Measurements from ENCODE around the gene EHD4. TPM values are rescaled to one million over a fixed set of nuclear protein-coding genes. Genes with fewer than 3 reads are reported as not detected.

The EHD4 gene
- total and polyA plus RNA-seq, 9 of the 15 experiments (the other 6 are each of a cell fraction or from before 2014, with no cell fraction given) = 0.89 to 10.3 (median 6.4) TPM

DNA sequence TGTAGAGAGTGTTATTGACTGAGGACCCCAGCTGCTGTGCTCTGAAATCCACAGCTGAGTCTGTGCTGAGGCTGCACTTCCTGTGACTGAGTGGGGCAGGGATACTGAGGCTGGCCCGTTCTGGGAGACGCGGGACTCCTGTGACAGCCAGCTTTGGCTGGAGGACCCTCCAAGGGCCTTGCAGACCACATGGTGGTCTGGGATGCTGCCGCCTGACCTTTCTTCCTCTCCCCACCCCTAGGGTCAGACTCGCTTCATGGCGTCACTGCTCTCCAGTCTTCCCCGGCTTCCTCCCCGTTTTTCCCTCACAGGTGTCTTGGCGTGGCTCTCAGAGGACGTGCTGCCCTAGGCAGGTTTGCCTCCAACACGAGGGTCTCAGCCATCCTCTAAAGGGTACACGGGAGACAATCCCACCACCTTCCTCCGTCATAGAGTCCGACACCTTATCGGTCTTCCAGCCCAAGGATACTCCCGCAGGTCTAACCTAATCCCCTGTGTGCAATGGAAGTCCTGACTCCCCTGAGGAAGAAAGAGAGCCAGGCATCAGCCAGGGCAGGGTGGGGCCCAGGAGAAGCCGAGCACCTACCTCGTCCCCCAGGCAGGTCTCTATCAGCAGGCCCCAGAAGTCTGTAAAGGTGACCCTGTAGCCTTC lies 19.9 kb upstream of the EHD4 start:
- no peak overlapping the region for H3K9ac ChIP-seq (ENCODE audit: insufficient read depth in 1 of 2, low read depth in 2 of 2, low read length in 2 of 2)
- H3K9me1 ChIP-seq (ENCODE audit: control insufficient read depth, insufficient read depth, low read length) = no peaks in the 10 kb centered on the region
- no peak overlapping the region for H3K4me3 ChIP-seq
- no peak for TF ChIP-seq CHD2 (IDR thresholded peaks at IDR 0.05; ENCODE audit: low read depth, low read length)
- H3K27ac ChIP-seq (ENCODE audit: extremely low read depth, low read depth, low read length) = no peak overlapping the region
- no peak overlapping the region for H2AFZ ChIP-seq (ENCODE audit: low read depth, low read length)
- ChIA-PET CTCF (ENCODE audit: low intra/inter-chr PET ratio) (interaction anchor here (1.4 kb wide), 1 partner anchor 89 kb away, joined by 3 read pairs; no protein-coding TSS in a partner anchor), POLR2A (interaction anchor here (0.8 to 1.5 kb wide), 2 partner anchors 13 to 14 kb away, joined by 6 to 7 read pairs; no protein-coding TSS in a partner anchor)
- in situ Hi-C loops (cut with MboI) = loop anchor here (5.0 kb wide), 1 partner anchor 65 kb away; no protein-coding TSS in a partner anchor
- no peaks in the 10 kb centered on the region for H3K36me3 ChIP-seq (ENCODE audit: control insufficient read depth, insufficient read depth, low read length)
- H3K4me1 ChIP-seq (replicated peaks in 1 of 2; ENCODE audit: control insufficient read depth in 2 of 2, insufficient read depth in 2 of 2, low read length in 2 of 2) = peaks cover 0 to 5% of the 10 kb centered on the region in 2 experiments; a peak in 1 of 5 replicates
- DNase-seq (ENCODE audit: extremely low read depth in 1 of 4, low spot score in 3 of 4) = no peak
- ATAC-seq = no peak
- H3K27me3 ChIP-seq (ENCODE audit: control insufficient read depth in 2 of 2, insufficient read depth in 2 of 2, low read length in 2 of 2) = peaks cover 39 to 73% of the 10 kb centered on the region in 2 experiments; a peak in 4 of 5 replicates
- H3K79me2 ChIP-seq (ENCODE audit: control insufficient read depth, insufficient read depth, low read length) = no peaks in the 10 kb centered on the region
- no TSS peak for BruUV-seq (replicated peaks)
- FAIRE-seq = no peak
- 3% methylated on average over 14 of the region's 18 CpGs for WGBS (ENCODE audit: insufficient coverage, low coverage, missing lambda C conversion rate)
- intact Hi-C loops (cut with micrococcal nuclease) = no loop called here
- H4K20me1 ChIP-seq (replicated peaks; ENCODE audit: control insufficient read depth, insufficient read depth, low read length) = peaks cover 11% of the 10 kb centered on the region; the same call in 1 of the 2 replicates
- H3K4me2 ChIP-seq (ENCODE audit: insufficient read depth, low read length) = no peak overlapping the region
- H3K9me3 ChIP-seq (replicated peaks; ENCODE audit: control insufficient read depth, insufficient read depth, low read depth, low read length) = no peaks in the 10 kb centered on the region

DNA sequence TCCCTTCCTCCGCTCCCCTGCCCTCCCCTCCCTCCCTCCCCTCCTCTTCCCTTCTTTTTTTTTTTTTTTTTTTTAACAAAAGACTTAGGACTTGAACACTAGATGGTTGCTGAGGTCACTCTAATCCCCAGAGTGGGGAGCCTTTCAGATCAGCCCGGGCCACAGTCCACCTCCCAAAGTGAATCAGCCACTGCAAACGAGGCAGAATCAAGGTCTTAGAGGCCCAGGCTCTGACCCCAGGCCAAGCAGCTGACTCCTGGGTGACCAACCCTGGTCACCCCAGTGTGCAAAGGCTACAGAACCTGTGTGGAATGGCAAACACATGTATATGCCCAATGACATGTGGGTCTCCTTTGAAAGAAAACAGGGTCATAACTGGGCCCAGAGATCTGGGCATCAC lies 18.3 kb upstream of the EHD4 start:
- Histone ChIP-seq H2AFZ (ENCODE audit: low read depth, low read length) (no peak overlapping the region), H3K9me3 (replicated peaks; ENCODE audit: control insufficient read depth, insufficient read depth, low read depth, low read length) (no peaks in the 10 kb centered on the region), H3K27me3 (ENCODE audit: control insufficient read depth in 2 of 2, insufficient read depth in 2 of 2, low read length in 2 of 2) (peaks cover 46 to 74% of the 10 kb centered on the region in 2 experiments; a peak in 4 of 5 replicates), H3K4me3 (no peak overlapping the region), H3K27ac (ENCODE audit: extremely low read depth, low read depth, low read length) (no peak overlapping the region), H3K9ac (ENCODE audit: insufficient read depth in 1 of 2, low read depth in 2 of 2, low read length in 2 of 2) (no peak overlapping the region), H3K4me2 (ENCODE audit: insufficient read depth, low read length) (no peak overlapping the region), H3K79me2 (ENCODE audit: control insufficient read depth, insufficient read depth, low read length) (no peaks in the 10 kb centered on the region), H3K4me1 (replicated peaks in 1 of 2; ENCODE audit: control insufficient read depth in 2 of 2, insufficient read depth in 2 of 2, low read length in 2 of 2) (peaks cover 0 to 5% of the 10 kb centered on the region in 2 experiments; a peak in 1 of 5 replicates), H4K20me1 (replicated peaks; ENCODE audit: control insufficient read depth, insufficient read depth, low read length) (peaks cover 11% of the 10 kb centered on the region; the same call in 1 of the 2 replicates), H3K9me1 (ENCODE audit: control insufficient read depth, insufficient read depth, low read length) (no peaks in the 10 kb centered on the region), H3K36me3 (ENCODE audit: control insufficient read depth, insufficient read depth, low read length) (no peaks in the 10 kb centered on the region)
- no TSS peak for BruUV-seq (replicated peaks)
- in situ Hi-C loops (cut with MboI) (loop anchor here (5.0 kb wide), 1 partner anchor 67 kb away; no protein-coding TSS in a partner anchor), intact Hi-C loops (cut with micrococcal nuclease) (no loop called here)
- ATAC-seq (no peak), DNase-seq (ENCODE audit: extremely low read depth in 1 of 4, low spot score in 3 of 4) (no peak), FAIRE-seq (no peak)
- CTCF ChIA-PET (ENCODE audit: low intra/inter-chr PET ratio) = interaction anchor here (1.7 to 3.8 kb wide), 2 partner anchors 68 to 94 kb away, joined by 7 to 71 read pairs; no protein-coding TSS in a partner anchor
- 4% methylated on average over 2 of the region's 3 CpGs for WGBS (ENCODE audit: insufficient coverage, low coverage, missing lambda C conversion rate)
- POLR2A ChIA-PET = no interaction called here
- TF ChIP-seq, protein P1, sequence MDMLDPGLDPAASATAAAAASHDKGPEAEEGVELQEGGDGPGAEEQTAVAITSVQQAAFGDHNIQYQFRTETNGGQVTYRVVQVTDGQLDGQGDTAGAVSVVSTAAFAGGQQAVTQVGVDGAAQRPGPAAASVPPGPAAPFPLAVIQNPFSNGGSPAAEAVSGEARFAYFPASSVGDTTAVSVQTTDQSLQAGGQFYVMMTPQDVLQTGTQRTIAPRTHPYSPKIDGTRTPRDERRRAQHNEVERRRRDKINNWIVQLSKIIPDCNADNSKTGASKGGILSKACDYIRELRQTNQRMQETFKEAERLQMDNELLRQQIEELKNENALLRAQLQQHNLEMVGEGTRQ (CRISPR knock-in tag; IDR thresholded peaks at IDR 0.05) = no peak
- TF ChIP-seq, protein P2, sequence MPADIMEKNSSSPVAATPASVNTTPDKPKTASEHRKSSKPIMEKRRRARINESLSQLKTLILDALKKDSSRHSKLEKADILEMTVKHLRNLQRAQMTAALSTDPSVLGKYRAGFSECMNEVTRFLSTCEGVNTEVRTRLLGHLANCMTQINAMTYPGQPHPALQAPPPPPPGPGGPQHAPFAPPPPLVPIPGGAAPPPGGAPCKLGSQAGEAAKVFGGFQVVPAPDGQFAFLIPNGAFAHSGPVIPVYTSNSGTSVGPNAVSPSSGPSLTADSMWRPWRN (IDR thresholded peaks at IDR 0.05; ENCODE audit: low read depth) = no peak
- no peak for TF ChIP-seq GTF2F1 (IDR thresholded peaks at IDR 0.05; ENCODE audit: low read depth, low read length)
- no peak for TF ChIP-seq ZNF224 (CRISPR knock-in tag; IDR thresholded peaks at IDR 0.05)
- TF ChIP-seq, protein P3, sequence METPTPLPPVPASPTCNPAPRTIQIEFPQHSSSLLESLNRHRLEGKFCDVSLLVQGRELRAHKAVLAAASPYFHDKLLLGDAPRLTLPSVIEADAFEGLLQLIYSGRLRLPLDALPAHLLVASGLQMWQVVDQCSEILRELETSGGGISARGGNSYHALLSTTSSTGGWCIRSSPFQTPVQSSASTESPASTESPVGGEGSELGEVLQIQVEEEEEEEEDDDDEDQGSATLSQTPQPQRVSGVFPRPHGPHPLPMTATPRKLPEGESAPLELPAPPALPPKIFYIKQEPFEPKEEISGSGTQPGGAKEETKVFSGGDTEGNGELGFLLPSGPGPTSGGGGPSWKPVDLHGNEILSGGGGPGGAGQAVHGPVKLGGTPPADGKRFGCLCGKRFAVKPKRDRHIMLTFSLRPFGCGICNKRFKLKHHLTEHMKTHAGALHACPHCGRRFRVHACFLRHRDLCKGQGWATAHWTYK (CRISPR knock-in tag; IDR thresholded peaks at IDR 0.05) = no peak
- no peak for TF ChIP-seq SRSF7 (optimal IDR thresholded peaks at IDR 0.05; ENCODE audit: low read depth, low read length)
- TF ChIP-seq ZNF354B (CRISPR knock-in tag; IDR thresholded peaks at IDR 0.05) = no peak
- TF ChIP-seq HSF4 (CRISPR knock-in tag; IDR thresholded peaks at IDR 0.05; ENCODE audit: borderline replicate concordance) = no peak
- no peak for TF ChIP-seq YY1 (IDR thresholded peaks at IDR 0.05; ENCODE audit: borderline replicate concordance in 1 of 3, control insufficient read depth in 1 of 3, extremely low read depth in 1 of 3, insufficient read depth in 3 of 3, insufficient read length in 1 of 3, insufficient replicate concordance in 2 of 3, low read depth in 1 of 3, low read length in 2 of 3)
- TF ChIP-seq NFRKB (IDR thresholded peaks at IDR 0.05; ENCODE audit: low read depth) = no peak
- no peak for TF ChIP-seq RBM39 (optimal IDR thresholded peaks at IDR 0.05; ENCODE audit: low read depth, low read length)

Data from K562 (cell line).